H1 (cell line): ENCODE results near the gene PRODH2. TPM values are rescaled to one million over a fixed set of nuclear protein-coding genes. Genes with fewer than 3 reads are reported as not detected.
A peak's percentile ranks its signal among the peaks of the same experiment; 100 is the strongest.

Experiments used
- ASH2L ChIP-seq: fragments of 200-600, 300-600 bp; sonication (generic); IDR thresholded peaks from one replicate; pipeline ENCODE4 v1.7.1; 2017; ENCODE audit warnings: low read length
- ATF2 ChIP-seq: IDR thresholded peaks from 2 replicates; pipeline ENCODE4 v1.6.1; 2012; ENCODE audit warnings: low read length, inconsistent platforms
- BCL11A ChIP-seq, 2 experiments: IDR thresholded peaks; one replicate each; pipeline ENCODE4 v1.6.1; 2011; ENCODE audit warnings: low read depth in 2 of 2, low read length in 2 of 2, mild to moderate bottlenecking in 2 of 2
- CTBP2 ChIP-seq: IDR thresholded peaks from 2 replicates; pipeline ENCODE4 v1.7.0; 2011; ENCODE audit warnings: borderline replicate concordance, mild to moderate bottlenecking, moderate library complexity, mixed read lengths, low read length; ENCODE audit not compliant: insufficient read depth, insufficient read length
- CTCF ChIP-seq, 3 experiments: IDR thresholded peaks; 1 replicate in 2 of 3; 2 replicates in 1 of 3; pipeline versions ENCODE4 v1.5.1 to v1.6.1; 2011; ENCODE audit warnings: low read length in 3 of 3, mild to moderate bottlenecking in 3 of 3, inconsistent platforms in 2 of 3, low read depth in 1 of 3, moderate library complexity in 1 of 3; ENCODE audit not compliant: insufficient read depth in 1 of 3; ENCODE audit errors: control extremely low read depth in 1 of 3
- EP300 ChIP-seq, 2 experiments: IDR thresholded peaks; 1 replicate in 1 of 2; 2 replicates in 1 of 2; pipeline ENCODE4 v1.6.1; 2011 to 2012; ENCODE audit warnings: low read depth in 2 of 2, low read length in 2 of 2, mild to moderate bottlenecking in 2 of 2, borderline replicate concordance in 1 of 2, inconsistent platforms in 1 of 2, moderate library complexity in 1 of 2
- MAX ChIP-seq: IDR thresholded peaks from 2 replicates; pipeline ENCODE4 v1.6.1; 2012; ENCODE audit warnings: inconsistent platforms
- PHF8 ChIP-seq: fragments of 200-600 bp; sonication (generic); conservative IDR thresholded peaks from 2 replicates; pipeline ENCODE4 v1.7.1; 2012; ENCODE audit warnings: low read depth, mild to moderate bottlenecking, inconsistent platforms, low read length, moderate library complexity
- RAD21 ChIP-seq, 2 experiments: IDR thresholded peaks in 1 of 2; conservative IDR thresholded peaks in 1 of 2; 2 replicates each; pipeline ENCODE4 v1.6.1; 2011; ENCODE audit warnings: low read depth in 2 of 2, low read length in 2 of 2, improper control_type of control experiment in 1 of 2, inconsistent platforms in 1 of 2, mild to moderate bottlenecking in 1 of 2, moderate library complexity in 1 of 2
- RBBP5 ChIP-seq: IDR thresholded peaks from 2 replicates; pipeline ENCODE4 v1.7.1; 2012; ENCODE audit warnings: low read depth, mild to moderate bottlenecking, inconsistent platforms, low read length, moderate library complexity, borderline replicate concordance
- RFX5 ChIP-seq: IDR thresholded peaks from 2 replicates; pipeline ENCODE4 v1.6.1; 2011; ENCODE audit warnings: low read depth, low read length, improper control_type of control experiment, borderline replicate concordance
- SAP30 ChIP-seq: fragments of 300-600 bp; sonication (generic); IDR thresholded peaks from 2 replicates; pipeline ENCODE4 v1.7.1; 2012; ENCODE audit warnings: low read length, moderate library complexity, mild to moderate bottlenecking, inconsistent platforms; ENCODE audit not compliant: insufficient read depth, insufficient replicate concordance
- SP4 ChIP-seq: IDR thresholded peaks from 2 replicates; pipeline ENCODE4 v1.6.1; 2012; ENCODE audit warnings: low read length, inconsistent platforms
- SUZ12 ChIP-seq: fragments of 200-600 bp; sonication (generic); IDR thresholded peaks from 2 replicates; pipeline ENCODE4 v1.6.1; 2012; ENCODE audit warnings: mild to moderate bottlenecking, inconsistent platforms, low read length, moderate library complexity, mixed read lengths
- TAF1 ChIP-seq: IDR thresholded peaks from 2 replicates; pipeline ENCODE4 v1.6.1; 2011; ENCODE audit warnings: mild to moderate bottlenecking, low read depth, low read length
- YY1 ChIP-seq: IDR thresholded peaks from 2 replicates; pipeline ENCODE4 v1.6.1; 2011; ENCODE audit warnings: low read depth, mild to moderate bottlenecking, low read length
- polyA plus RNA-seq, 7 experiments: library from polyadenylated mRNA; depleted of rRNA in 3 of 7; stranded (reverse) in 5 of 7; unstranded in 2 of 7; fragments of >200 nt in 5 of 7; fragments of 200-250 nt in 2 of 7; gene quantifications; 1 replicate in 5 of 7; 2 replicates in 1 of 7; 4 replicates in 1 of 7; pipeline versions ENCODE4 v1.2.1 to v1.2.3, GENCODE V29; 2011 to 2013; ENCODE audit warnings: missing spikeins in 2 of 7, mixed read lengths in 2 of 7
- total RNA-seq: library from RNA; stranded (reverse); fragmentation: NEBNext Ultra II Directional; extraction: Animal tissue kit (Norgen Biotek cat#: 25700); gene quantifications from 2 replicates; pipeline ENCODE4 v1.2.1, GENCODE V29; 2021
- TF ChIP-seq, protein P1 (sequence below): IDR thresholded peaks from 2 replicates; pipeline ENCODE4 v1.6.1; 2012; ENCODE audit warnings: inconsistent platforms

Gene PRODH2
- total and polyA plus RNA-seq, 2 of the 8 experiments (the other 6 are each of a cell fraction or from before 2014, with no cell fraction given) = not detected

- TF ChIP-seq ATF2 = no peak
- TF ChIP-seq SUZ12 = peak; percentile 52; the same call in 1 of the 2 replicates
- TF ChIP-seq CTBP2 = no peak
- no peak for TF ChIP-seq PHF8
- no peak for TF ChIP-seq ASH2L
- no peak for TF ChIP-seq RFX5
- no peak for TF ChIP-seq YY1
- TF ChIP-seq CTCF (IDR thresholded peaks at IDR 0.05; ENCODE audit: control extremely low read depth in 1 of 3, insufficient read depth in 1 of 3, low read depth in 1 of 3, low read length in 3 of 3) = 0 out of 4 replicates have a peak, but pooled peaks of 1 of the 3 experiments have one; percentile 5
- no peak for TF ChIP-seq BCL11A (IDR thresholded peaks at IDR 0.05; ENCODE audit: low read depth in 2 of 2, low read length in 2 of 2)
- TF ChIP-seq RAD21 (IDR thresholded peaks at IDR 0.05 in 1 of 2, conservative IDR thresholded peaks at IDR 0.05 in 1 of 2; ENCODE audit: low read depth in 2 of 2, low read length in 2 of 2) = no peak
- no peak for TF ChIP-seq MAX
- TF ChIP-seq SAP30 = no peak
- TF ChIP-seq SP4 = no peak
- TF ChIP-seq, protein P1, sequence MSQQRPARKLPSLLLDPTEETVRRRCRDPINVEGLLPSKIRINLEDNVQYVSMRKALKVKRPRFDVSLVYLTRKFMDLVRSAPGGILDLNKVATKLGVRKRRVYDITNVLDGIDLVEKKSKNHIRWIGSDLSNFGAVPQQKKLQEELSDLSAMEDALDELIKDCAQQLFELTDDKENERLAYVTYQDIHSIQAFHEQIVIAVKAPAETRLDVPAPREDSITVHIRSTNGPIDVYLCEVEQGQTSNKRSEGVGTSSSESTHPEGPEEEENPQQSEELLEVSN = no peak
- no peak for TF ChIP-seq RBBP5
- TF ChIP-seq EP300 (IDR thresholded peaks at IDR 0.05; ENCODE audit: borderline replicate concordance in 1 of 2, low read depth in 2 of 2, low read length in 2 of 2) = no peak
- no peak for TF ChIP-seq TAF1
Measured at GRCh38 chr19:35796645-35797542, 15.8 kb downstream of the PRODH2 start (continued).
